22Rv1 (cell line): ENCODE measurements around the gene KRTAP1-1.

Source experiments
- CTCF ChIP-seq: fragments of 450-650 bp; IDR thresholded peaks from 2 replicates; pipeline ENCODE4 v1.5.1; 2017; ENCODE audit warnings: mild to moderate bottlenecking
- ZFX ChIP-seq: fragments of 450-650 bp; IDR thresholded peaks from 2 replicates; pipeline ENCODE4 v1.6.1; 2017; ENCODE audit warnings: antibody characterized with exemption, borderline replicate concordance

DNA sequence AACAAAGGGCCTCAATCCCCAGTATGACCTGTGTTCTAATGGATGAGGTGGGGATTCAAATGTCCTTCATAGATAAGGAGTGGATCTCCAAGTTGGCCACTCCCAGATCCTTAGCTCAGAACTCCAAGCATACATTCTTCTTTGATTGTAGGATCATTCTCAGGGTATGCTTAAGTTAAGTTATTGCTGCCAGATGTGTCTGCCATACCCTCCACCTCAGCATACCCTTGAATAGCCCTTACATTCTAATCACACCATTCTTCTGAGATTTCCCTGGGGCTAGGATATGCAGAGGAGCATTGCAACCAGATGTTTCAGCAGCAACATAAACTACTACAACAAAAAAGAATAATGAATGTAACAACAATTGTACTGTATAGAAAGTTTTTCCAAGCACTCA, 26.0 kb upstream of the KRTAP1-1 start:
- TF ChIP-seq CTCF (no peak), ZFX (no peak)
